ENCODE data around the gene MON1A.
"Not testable (repeated sequence)": the region's sequence is repeated elsewhere in the genome, so short reads cannot be mapped to it uniquely, and the experiment has no call there.

MON1A gene

DNA sequence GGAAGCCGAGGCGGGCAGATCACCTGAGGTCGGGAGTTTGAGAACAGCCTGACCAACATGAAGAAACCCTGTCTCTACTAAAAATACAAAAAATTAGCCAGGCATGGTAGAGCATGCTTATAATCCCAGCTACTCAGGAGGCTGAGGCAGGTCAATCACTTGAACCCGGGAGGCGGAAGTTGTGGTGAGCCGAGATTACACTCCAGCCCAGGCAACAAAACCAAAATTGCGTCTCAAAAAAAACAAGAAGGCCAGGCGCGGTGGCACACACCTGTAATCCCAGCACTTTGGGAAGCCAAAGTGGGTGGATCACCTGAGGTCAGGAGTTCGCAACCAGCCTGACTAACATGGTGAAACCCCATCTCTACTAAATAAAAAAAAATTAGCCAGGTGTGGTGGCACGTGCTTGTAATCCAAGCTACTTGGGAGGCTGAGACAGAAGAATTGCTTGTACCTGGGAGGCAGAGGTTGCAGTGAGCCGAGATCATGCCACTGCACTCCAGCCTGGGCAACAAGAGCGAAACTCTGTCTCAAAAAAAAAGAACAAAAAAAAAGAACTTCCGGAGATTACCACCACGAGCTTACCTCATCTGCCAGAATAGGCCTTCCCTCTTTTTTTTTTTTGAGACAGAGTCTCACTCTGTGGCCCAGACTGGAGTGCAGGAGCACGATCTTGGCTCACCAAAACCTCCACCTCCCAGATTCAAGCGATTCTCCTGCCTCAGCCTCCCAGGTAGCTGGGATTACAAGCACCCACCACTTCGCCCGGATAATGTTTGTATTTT lies 11.6 kb downstream of the MON1A start:
- not testable (repeated sequence) for H2BK5ac ChIP-seq (ENCODE audit: low read depth, low read length, poor library complexity, severe bottlenecking); H2BK12ac ChIP-seq (ENCODE audit: low read length in 2 of 2)
- 96% methylated on average over 18 of the region's 19 CpGs for WGBS

GRCh38 chr3:49916686-49917085 lies 12.9 kb downstream of the MON1A start:
- no peak overlapping the region for H4K8ac ChIP-seq (ENCODE audit: low read length)
- H3K4me3 ChIP-seq (ENCODE audit: insufficient read depth in 1 of 2, low read depth in 1 of 2, low read length in 2 of 2), result no peak overlapping the region
- no peak overlapping the region for H3K27ac ChIP-seq (ENCODE audit: low read length, poor library complexity, severe bottlenecking)
- H3K4me2 ChIP-seq (ENCODE audit: low read length, poor library complexity, severe bottlenecking), result no peak overlapping the region
- no peak overlapping the region for H3K14ac ChIP-seq (ENCODE audit: low read length in 2 of 2)
- H2BK5ac ChIP-seq (ENCODE audit: low read depth, low read length, poor library complexity, severe bottlenecking), result no peak overlapping the region
- H4K91ac ChIP-seq (ENCODE audit: low read length), result no peak overlapping the region
- H3K9me3 ChIP-seq (ENCODE audit: control insufficient read depth, low read length), result no peaks in the 10 kb centered on the region
- H3K23ac ChIP-seq (ENCODE audit: low read length in 2 of 2), result no peak overlapping the region
- H2AFZ ChIP-seq (ENCODE audit: low read depth, low read length), result no peak overlapping the region
- no peak overlapping the region for H3K9ac ChIP-seq (ENCODE audit: low read length)
- no peak overlapping the region for H3K4ac ChIP-seq (ENCODE audit: low read depth in 1 of 2, low read length in 2 of 2)
- H3K4me1 ChIP-seq (ENCODE audit: control insufficient read depth, insufficient read depth, low read depth, low read length), result no peaks in the 10 kb centered on the region
- no peak overlapping the region for H2BK12ac ChIP-seq (ENCODE audit: low read length in 2 of 2)
- H2BK15ac ChIP-seq (ENCODE audit: low read depth, poor library complexity, severe bottlenecking), result peak overlapping the region; percentile 36
- H2BK120ac ChIP-seq (ENCODE audit: low read depth, low read length), result no peak overlapping the region
- H2AK5ac ChIP-seq (ENCODE audit: low read length, severe bottlenecking), result no peak overlapping the region
- peaks cover 6% of the 10 kb centered on the region for H3K79me1 ChIP-seq (replicated peaks; ENCODE audit: low read length, poor library complexity, severe bottlenecking)
- H3K18ac ChIP-seq (ENCODE audit: low read depth in 1 of 2, low read length in 2 of 2), result no peak overlapping the region
- H3K36me3 ChIP-seq (ENCODE audit: control insufficient read depth in 1 of 2, insufficient read depth in 2 of 2, low read depth in 1 of 2, low read length in 2 of 2), result peaks cover 12% of the 10 kb centered on the region in 2 experiments
- no peak for DNase-seq
- 92% methylated on average over 5 of the region's 5 CpGs for WGBS
- no peaks in the 10 kb centered on the region for H3K27me3 ChIP-seq (ENCODE audit: control insufficient read depth in 1 of 2, insufficient read depth in 1 of 2, low read length in 2 of 2)

More for the DNA sequence above, 11.6 kb downstream of the MON1A start:
- not testable (repeated sequence) for H2AFZ ChIP-seq (ENCODE audit: low read depth, low read length); H3K9ac ChIP-seq (ENCODE audit: low read length); H3K79me1 ChIP-seq (replicated peaks; ENCODE audit: low read length, poor library complexity, severe bottlenecking); H3K9me3 ChIP-seq (ENCODE audit: control insufficient read depth, low read length); H3K18ac ChIP-seq (ENCODE audit: low read depth in 1 of 2, low read length in 2 of 2); H2BK120ac ChIP-seq (ENCODE audit: low read depth, low read length); H3K23ac ChIP-seq (ENCODE audit: low read length in 2 of 2); H4K91ac ChIP-seq (ENCODE audit: low read length); H3K27ac ChIP-seq (ENCODE audit: low read length, poor library complexity, severe bottlenecking); H3K4ac ChIP-seq (ENCODE audit: low read depth in 1 of 2, low read length in 2 of 2); H3K4me2 ChIP-seq (ENCODE audit: low read length, poor library complexity, severe bottlenecking); DNase-seq; H3K4me1 ChIP-seq (ENCODE audit: control insufficient read depth, insufficient read depth, low read depth, low read length); H3K14ac ChIP-seq (ENCODE audit: low read length in 2 of 2); H2BK15ac ChIP-seq (ENCODE audit: low read depth, poor library complexity, severe bottlenecking); H3K4me3 ChIP-seq (ENCODE audit: insufficient read depth in 1 of 2, low read depth in 1 of 2, low read length in 2 of 2); H3K36me3 ChIP-seq (ENCODE audit: control insufficient read depth in 1 of 2, insufficient read depth in 2 of 2, low read depth in 1 of 2, low read length in 2 of 2); H4K8ac ChIP-seq (ENCODE audit: low read length); H2AK5ac ChIP-seq (ENCODE audit: low read length, severe bottlenecking); H3K27me3 ChIP-seq (ENCODE audit: control insufficient read depth in 1 of 2, insufficient read depth in 1 of 2, low read length in 2 of 2)

DNA sequence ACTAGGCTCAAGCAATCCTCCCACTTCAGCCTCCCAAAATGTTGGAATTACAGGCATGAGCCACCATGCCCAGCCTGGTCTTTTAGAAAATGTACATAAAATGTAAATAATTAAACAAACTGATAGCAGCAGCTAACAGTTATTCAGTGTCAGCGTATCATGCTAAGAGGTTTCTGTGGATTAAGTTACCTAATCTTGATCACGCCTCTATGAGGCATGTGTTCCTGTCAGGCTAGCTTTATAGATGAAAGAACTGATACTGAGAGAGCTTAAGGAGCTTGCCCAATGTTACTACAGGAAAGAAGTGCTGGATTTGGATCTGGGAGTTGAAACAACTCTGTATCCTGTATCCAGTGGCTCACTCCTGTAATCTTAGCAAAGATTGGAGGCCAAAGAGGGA lies 14.7 kb downstream of the MON1A start:
- no peak overlapping the region for H3K27ac ChIP-seq (ENCODE audit: low read length, poor library complexity, severe bottlenecking)
- no peak overlapping the region for H3K4me2 ChIP-seq (ENCODE audit: low read length, poor library complexity, severe bottlenecking)
- H3K9ac ChIP-seq (ENCODE audit: low read length), result no peak overlapping the region
- peaks cover 4% of the 10 kb centered on the region for H3K79me1 ChIP-seq (replicated peaks; ENCODE audit: low read length, poor library complexity, severe bottlenecking)
- H2BK5ac ChIP-seq (ENCODE audit: low read depth, low read length, poor library complexity, severe bottlenecking), result no peak overlapping the region
- H3K9me3 ChIP-seq (ENCODE audit: control insufficient read depth, low read length), result no peaks in the 10 kb centered on the region
- H3K4ac ChIP-seq (ENCODE audit: low read depth in 1 of 2, low read length in 2 of 2), result no peak overlapping the region
- H2BK12ac ChIP-seq (ENCODE audit: low read length in 2 of 2), result no peak overlapping the region
- H3K4me1 ChIP-seq (ENCODE audit: control insufficient read depth, insufficient read depth, low read depth, low read length), result no peaks in the 10 kb centered on the region
- no peak overlapping the region for H3K4me3 ChIP-seq (ENCODE audit: insufficient read depth in 1 of 2, low read depth in 1 of 2, low read length in 2 of 2)
- no peak overlapping the region for H4K91ac ChIP-seq (ENCODE audit: low read length)
- no peak overlapping the region for H3K14ac ChIP-seq (ENCODE audit: low read length in 2 of 2)
- DNase-seq, result no peak
- no peaks in the 10 kb centered on the region for H3K27me3 ChIP-seq (ENCODE audit: control insufficient read depth in 1 of 2, insufficient read depth in 1 of 2, low read length in 2 of 2)
- H4K8ac ChIP-seq (ENCODE audit: low read length), result no peak overlapping the region
- 96% methylated on average over 2 of the region's 2 CpGs for WGBS
- H2AK5ac ChIP-seq (ENCODE audit: low read length, severe bottlenecking), result no peak overlapping the region
- H2BK120ac ChIP-seq (ENCODE audit: low read depth, low read length), result no peak overlapping the region
- no peak overlapping the region for H2BK15ac ChIP-seq (ENCODE audit: low read depth, poor library complexity, severe bottlenecking)
- H2AFZ ChIP-seq (ENCODE audit: low read depth, low read length), result no peak overlapping the region
- H3K23ac ChIP-seq (ENCODE audit: low read length in 2 of 2), result peak overlapping the region in 1 of 2 experiments; percentile 2
- H3K36me3 ChIP-seq (ENCODE audit: control insufficient read depth in 1 of 2, insufficient read depth in 2 of 2, low read depth in 1 of 2, low read length in 2 of 2), result peaks cover 27 to 28% of the 10 kb centered on the region in 2 experiments
- H3K18ac ChIP-seq (ENCODE audit: low read depth in 1 of 2, low read length in 2 of 2), result no peak overlapping the region

- no peak overlapping the region for H2BK12ac ChIP-seq (ENCODE audit: low read length in 2 of 2)
- H3K18ac ChIP-seq (ENCODE audit: low read depth in 1 of 2, low read length in 2 of 2), result no peak overlapping the region
- H3K27ac ChIP-seq (ENCODE audit: low read length, poor library complexity, severe bottlenecking), result no peak overlapping the region
- no peak overlapping the region for H4K8ac ChIP-seq (ENCODE audit: low read length)
- H2AFZ ChIP-seq (ENCODE audit: low read depth, low read length), result no peak overlapping the region
- H3K36me3 ChIP-seq (ENCODE audit: control insufficient read depth in 1 of 2, insufficient read depth in 2 of 2, low read depth in 1 of 2, low read length in 2 of 2), result peaks cover 36 to 42% of the 10 kb centered on the region in 2 experiments
- DNase-seq, result no peak
- H4K91ac ChIP-seq (ENCODE audit: low read length), result no peak overlapping the region
- no peak overlapping the region for H2BK15ac ChIP-seq (ENCODE audit: low read depth, poor library complexity, severe bottlenecking)
- no peak overlapping the region for H3K9ac ChIP-seq (ENCODE audit: low read length)
- no peak overlapping the region for H2BK120ac ChIP-seq (ENCODE audit: low read depth, low read length)
- no peak overlapping the region for H2AK5ac ChIP-seq (ENCODE audit: low read length, severe bottlenecking)
- 94% methylated on average over 4 of the region's 4 CpGs for WGBS
- H3K27me3 ChIP-seq (ENCODE audit: control insufficient read depth in 1 of 2, insufficient read depth in 1 of 2, low read length in 2 of 2), result no peaks in the 10 kb centered on the region
- H3K4me2 ChIP-seq (ENCODE audit: low read length, poor library complexity, severe bottlenecking), result no peak overlapping the region
- H3K14ac ChIP-seq (ENCODE audit: low read length in 2 of 2), result no peak overlapping the region
- no peaks in the 10 kb centered on the region for H3K4me1 ChIP-seq (ENCODE audit: control insufficient read depth, insufficient read depth, low read depth, low read length)
- no peaks in the 10 kb centered on the region for H3K79me1 ChIP-seq (replicated peaks; ENCODE audit: low read length, poor library complexity, severe bottlenecking)
- H2BK5ac ChIP-seq (ENCODE audit: low read depth, low read length, poor library complexity, severe bottlenecking), result no peak overlapping the region
- H3K4me3 ChIP-seq (ENCODE audit: insufficient read depth in 1 of 2, low read depth in 1 of 2, low read length in 2 of 2), result no peak overlapping the region
- no peaks in the 10 kb centered on the region for H3K9me3 ChIP-seq (ENCODE audit: control insufficient read depth, low read length)
- H3K23ac ChIP-seq (ENCODE audit: low read length in 2 of 2), result no peak overlapping the region
- H3K4ac ChIP-seq (ENCODE audit: low read depth in 1 of 2, low read length in 2 of 2), result no peak overlapping the region
Measured at GRCh38 chr3:49912881-49913281, 16.7 kb downstream of the MON1A start.

Measured in mesenchymal stem cell (in vitro differentiated cells and primary cell).